HG02642 (cell line): ENCODE data around the gene TENT4B.
A peak's percentile ranks its signal among the peaks of the same experiment; 100 is the strongest.
"Not testable (repeated sequence)": the region's sequence is repeated elsewhere in the genome, so short reads cannot be mapped to it uniquely, and the experiment has no call there.

Experiments
- ATAC-seq: cut with Tn5 transposase; IDR thresholded peaks from one replicate; pipeline ENCODE4 v1.9.1; 2021; ENCODE audit warnings: mild to moderate bottlenecking; ENCODE audit not compliant: unreplicated experiment, poor library complexity

TENT4B gene

GRCh38 chr16:50153596-50154419 lies 702 bp downstream of the TENT4B start:
- peak; percentile 25 for ATAC-seq

GRCh38 chr16:50154420-50154950 lies 1.4 kb downstream of the TENT4B start:
- no peak for ATAC-seq

DNA sequence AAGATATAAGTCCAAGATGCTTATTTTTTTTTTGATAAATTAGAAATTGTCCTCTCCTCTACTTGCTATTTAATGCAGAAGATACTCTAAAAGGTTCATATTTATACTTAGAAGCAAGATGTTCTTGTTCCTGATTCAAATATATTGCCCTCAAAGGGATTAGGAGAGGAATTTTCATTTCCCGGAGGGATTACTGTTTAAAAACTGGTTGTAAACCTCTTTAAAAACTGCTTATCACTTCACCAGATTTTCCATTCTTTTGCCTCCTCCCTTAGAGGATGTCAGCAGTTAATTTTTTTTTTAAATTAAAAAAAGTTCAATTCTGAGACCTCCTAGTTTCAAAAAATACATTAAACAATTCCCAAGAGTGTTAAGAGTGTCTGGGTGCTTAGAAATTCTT lies 2.8 kb downstream of the TENT4B start:
- ATAC-seq: no peak

GRCh38 chr16:50156590-50156989 lies 3.5 kb downstream of the TENT4B start:
- ATAC-seq: no peak

- ATAC-seq: no peak
Observed at GRCh38 chr16:50160495-50161164, 7.5 kb downstream of the TENT4B start.

DNA sequence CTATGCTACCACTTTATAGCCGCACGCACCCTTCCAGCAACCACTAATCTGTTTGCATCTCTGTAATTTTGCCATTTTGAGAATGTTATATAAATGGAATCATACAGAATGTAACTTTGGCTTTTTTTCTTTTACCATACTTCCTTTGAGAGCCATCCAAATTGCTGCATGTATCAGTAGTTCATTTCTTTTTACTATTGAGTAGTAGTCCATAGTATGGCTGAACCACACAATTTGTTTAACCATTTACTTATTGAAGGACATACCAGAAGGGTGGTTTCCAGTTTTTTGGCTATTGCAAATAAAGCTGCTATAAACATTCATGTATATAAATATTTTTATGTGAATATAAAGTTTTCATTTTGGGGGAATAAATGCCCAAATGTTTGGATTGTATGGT lies 8.8 kb downstream of the TENT4B start:
- ATAC-seq: no peak

DNA sequence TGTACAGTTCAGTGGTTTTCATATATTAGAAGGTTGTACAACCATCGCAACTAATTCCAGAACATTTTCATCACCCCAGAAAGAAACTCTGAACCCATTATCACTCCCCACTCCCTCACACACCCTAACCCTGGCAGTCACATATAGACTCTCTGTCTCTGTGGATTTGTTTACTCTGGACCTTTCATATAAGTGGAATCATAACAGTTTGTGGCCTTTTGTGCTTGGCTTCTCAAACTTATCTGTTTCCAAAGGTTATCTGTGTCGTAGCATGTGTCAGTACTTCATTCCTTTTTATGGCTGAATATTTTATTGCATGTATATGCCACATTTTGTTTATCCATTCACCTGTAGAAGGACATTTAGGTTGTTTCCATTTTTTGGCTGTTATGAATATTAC lies 12.4 kb downstream of the TENT4B start:
- ATAC-seq: no peak

- ATAC-seq: no peak
Observed at GRCh38 chr16:50166511-50167500, 13.7 kb downstream of the TENT4B start.

DNA sequence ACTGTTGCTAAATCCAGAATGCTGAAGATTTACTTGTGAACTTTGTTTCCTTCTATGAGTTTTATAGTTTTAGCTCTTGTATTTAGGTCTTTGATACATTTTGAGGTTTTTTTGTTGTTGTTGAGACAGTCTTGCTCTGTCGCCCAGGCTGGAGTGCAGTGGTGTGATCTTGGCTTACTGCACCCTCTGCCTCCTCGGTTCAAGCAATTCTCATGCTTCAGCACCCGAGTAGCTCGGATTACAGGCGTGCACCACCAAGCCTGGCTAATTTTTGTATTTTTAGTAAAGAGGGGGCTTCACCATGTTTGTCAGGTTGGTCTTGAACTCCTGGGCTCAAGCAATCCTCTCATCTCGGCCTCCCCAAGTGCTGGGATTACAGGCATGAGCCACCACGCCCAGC lies 14.4 kb downstream of the TENT4B start:
- ATAC-seq: no peak

DNA sequence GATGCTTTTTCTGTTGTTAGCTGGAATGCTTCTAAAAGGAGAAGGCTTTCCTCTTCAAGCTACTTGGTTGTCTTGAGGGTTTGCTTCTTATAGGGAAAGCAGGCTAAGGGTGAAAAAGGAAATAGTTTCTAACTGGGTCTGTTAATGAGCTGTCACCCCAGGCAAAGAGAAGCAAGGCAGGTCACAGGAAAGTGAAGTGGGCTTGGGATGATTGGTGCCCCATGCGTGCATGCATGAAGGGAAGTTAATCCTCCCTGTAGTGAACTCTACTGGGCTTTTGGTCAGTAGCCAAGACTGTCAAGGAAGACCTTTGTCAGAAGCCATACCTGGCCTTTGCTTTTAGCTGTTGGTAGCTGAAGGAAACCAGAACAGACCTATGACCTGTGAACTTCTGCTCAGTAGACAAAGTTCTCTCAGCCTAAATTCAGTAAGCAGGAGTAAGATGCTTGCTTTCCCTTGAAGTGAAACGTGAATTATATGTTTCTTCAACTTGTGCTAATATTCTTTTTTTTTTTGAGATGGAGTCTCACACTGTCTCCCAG lies 16.5 kb downstream of the TENT4B start:
- ATAC-seq: no peak

DNA sequence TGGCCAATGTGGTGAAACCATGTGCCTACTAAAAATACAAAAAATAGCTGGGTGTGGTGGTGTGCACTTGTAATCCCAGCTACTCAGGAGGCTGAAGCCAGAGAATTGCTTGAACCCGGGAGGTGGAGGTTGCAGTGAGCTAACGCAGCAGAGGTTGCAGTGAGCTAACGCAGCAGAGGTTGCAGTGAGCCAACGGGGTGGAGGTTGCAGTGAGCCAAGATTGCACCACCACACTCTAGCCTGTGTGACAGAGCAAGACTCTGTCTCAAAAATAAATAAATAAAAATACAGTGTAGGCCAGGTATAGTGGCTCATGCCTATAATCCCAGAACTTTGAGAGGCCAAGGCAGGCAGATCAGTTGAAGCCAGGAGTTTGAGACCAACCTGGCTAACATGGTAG lies 18.7 kb downstream of the TENT4B start:
- not testable (repeated sequence) for ATAC-seq

- ATAC-seq: no peak
Observed at GRCh38 chr16:50172195-50172922, 19.3 kb downstream of the TENT4B start.

- ATAC-seq: no peak
Observed at GRCh38 chr16:50173316-50173715, 20.2 kb downstream of the TENT4B start.

- ATAC-seq: no peak
Observed at GRCh38 chr16:50178491-50178941, 25.4 kb downstream of the TENT4B start.

- no peak for ATAC-seq
Observed at GRCh38 chr16:50182441-50182840, 29.3 kb downstream of the TENT4B start.

DNA sequence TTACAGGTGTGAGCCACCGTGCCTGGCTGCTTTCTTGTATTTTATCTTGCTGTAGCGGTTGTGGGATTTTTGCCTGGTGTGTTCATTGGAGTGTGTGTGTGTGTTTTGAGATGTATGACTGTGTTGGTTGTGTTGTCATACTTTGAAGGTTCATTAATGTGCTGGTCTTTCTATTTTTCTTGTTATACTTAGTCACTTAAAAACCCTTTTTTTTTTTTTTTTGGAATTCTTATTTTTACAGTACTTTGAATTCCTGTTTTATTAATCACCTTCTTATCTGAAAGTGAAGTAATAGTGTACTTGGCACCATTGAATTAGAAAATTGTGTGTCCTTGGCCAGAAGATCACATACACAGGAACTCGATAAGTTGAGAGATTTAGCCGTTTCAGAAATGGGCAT lies 30.2 kb downstream of the TENT4B start:
- ATAC-seq: no peak

- no peak for ATAC-seq
Observed at GRCh38 chr16:50185005-50185505, 31.9 kb downstream of the TENT4B start.

GRCh38 chr16:50188619-50189136 lies 35.6 kb downstream of the TENT4B start:
- ATAC-seq: no peak

DNA sequence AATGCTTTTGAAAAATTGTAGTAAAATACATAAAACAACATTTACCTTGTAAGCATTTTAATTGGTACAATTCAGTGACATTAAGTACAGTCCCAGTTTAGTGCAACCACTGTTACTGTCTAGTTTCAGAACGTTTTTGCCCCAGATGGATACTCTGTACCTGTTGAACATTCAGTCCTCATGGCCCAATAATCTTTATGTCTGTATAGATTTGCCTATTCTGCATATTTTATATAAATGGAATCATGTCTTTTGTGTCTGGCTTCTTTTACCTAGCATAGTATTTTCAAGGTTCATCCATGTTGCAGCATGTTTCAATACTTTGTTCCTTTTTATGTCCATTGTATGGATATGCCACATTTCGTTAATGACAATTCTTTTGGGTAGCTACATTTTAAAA lies 37.2 kb downstream of the TENT4B start:
- no peak for ATAC-seq
